ENCODE results near the gene ABHD5.

ABHD5 gene

GRCh38 chr3:43726521-43726920 lies 35.8 kb downstream of the ABHD5 start:
- no peak for DNase-seq

GRCh38 chr3:43727930-43728329 lies 37.2 kb downstream of the ABHD5 start:
- DNase-seq, result no peak

- DNase-seq, result no peak
These were observed 37.7 kb downstream of the ABHD5 start for GRCh38 chr3:43728476-43728875.

GRCh38 chr3:43728947-43729346 lies 38.2 kb downstream of the ABHD5 start:
- no peak for DNase-seq

GRCh38 chr3:43729707-43730414 lies 39.1 kb downstream of the ABHD5 start:
- DNase-seq, result no peak

GRCh38 chr3:43732747-43733425 lies 42.1 kb downstream of the ABHD5 start:
- no peak for DNase-seq

DNA sequence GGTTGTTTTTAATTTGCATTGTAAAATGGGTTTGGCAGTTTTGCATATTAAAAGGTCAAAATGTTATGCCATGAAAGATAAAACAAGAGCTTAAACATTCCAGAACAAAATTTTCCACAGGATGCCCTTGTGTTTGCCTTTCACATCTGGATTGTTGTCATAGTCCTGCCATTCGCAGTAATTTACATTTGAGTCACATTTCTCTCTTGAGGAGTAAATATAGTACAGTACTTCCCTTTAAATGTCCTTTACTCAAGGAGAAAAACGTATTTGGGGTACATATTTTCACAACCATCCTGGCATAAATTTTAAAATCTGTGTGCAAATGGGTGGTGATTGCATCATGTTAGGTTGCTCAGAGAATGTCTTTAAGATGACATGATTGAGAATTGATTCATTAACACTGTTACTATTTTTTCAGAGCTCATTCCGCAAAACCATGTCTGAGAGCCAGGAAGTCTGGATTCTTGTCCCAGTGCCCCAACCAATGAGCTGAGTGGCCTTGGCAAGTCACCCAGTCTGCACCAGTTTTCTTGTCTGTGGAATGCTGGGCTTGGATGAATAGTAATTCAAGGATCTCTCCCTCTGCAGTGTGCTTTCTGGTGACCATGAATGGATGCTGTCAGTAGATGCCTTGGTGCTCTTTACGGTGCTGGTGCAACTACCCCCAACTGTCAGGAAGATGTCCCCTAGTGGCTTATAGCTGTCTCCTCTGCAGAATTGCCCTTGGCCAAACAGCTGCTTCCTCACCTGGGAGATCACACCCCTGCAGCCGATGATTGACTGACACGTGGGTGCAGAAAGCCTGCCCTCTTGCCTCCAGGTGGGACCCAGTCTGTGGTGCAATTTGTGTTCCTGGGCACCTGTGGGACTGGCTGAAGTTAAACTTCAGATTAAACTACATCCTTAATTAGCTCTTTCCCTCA lies 43.0 kb downstream of the ABHD5 start:
- no peak for DNase-seq

GRCh38 chr3:43734685-43735084 lies 43.9 kb downstream of the ABHD5 start:
- DNase-seq, result no peak

GRCh38 chr3:43735618-43736017 lies 44.9 kb downstream of the ABHD5 start:
- DNase-seq, result no peak

DNA sequence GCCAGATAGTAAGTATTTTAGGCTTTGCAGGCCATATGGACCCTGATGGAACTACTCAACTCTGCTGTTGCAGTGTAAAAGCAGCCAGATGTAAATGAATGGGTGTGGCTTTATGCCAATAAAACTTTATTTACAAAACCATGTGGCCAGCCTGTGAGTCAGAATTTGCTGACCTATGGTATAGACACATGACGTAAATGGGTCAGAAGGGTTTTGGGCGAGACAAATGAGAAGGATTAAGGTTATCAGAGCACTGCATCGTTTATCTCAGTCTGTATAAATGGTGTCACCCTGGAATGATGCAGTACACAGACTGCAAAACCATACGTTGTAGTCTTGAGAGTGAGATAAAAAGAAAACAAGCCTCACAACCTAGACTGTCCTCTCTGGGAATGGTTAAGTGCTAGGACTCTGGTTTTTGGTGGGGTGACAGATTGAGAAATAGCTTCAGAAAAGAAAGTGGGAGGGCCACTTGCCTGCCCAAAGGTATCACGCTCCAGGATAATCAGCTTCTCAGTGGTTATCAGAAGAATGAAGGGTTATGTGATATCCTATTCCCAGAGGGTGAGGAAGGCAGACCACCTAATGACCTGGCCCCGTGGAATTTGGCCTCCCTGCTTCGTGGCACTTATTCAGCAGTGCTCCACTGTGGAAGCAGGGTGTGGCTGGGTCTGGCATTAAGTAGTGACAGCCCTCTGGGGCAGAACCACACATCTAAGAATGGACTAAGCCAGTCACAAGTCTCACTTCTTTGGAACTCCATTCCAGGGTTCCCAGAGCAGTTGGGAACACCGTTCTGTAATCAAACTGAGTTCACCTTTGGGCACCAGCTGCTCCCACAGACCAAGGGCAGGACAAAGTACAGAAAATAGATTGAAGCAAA lies 46.1 kb downstream of the ABHD5 start:
- no peak for DNase-seq

DNA sequence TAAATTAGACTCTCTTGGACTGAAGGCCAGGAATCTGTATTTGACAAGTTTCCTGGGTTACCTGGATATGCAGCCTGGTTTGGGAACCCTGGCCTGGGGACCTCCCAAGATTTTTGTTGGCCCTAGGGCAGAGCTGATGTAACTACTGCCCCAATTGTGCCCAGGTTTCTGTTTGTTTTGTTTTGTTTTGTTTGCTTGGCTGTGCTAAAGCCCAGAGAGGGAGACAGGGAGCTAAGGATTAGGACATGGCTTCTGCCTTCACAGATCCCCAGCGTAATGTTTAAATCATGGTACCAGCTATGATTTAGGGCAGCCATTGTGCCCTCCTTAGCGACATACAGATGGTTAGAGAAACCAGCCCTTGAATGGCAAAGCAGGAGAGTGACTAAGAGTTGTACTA lies 47.6 kb downstream of the ABHD5 start:
- no peak for DNase-seq

- no peak for DNase-seq
These were observed 52.2 kb downstream of the ABHD5 start for GRCh38 chr3:43742920-43743319.

GRCh38 chr3:43747641-43748040 lies 56.9 kb downstream of the ABHD5 start:
- no peak for DNase-seq

DNA sequence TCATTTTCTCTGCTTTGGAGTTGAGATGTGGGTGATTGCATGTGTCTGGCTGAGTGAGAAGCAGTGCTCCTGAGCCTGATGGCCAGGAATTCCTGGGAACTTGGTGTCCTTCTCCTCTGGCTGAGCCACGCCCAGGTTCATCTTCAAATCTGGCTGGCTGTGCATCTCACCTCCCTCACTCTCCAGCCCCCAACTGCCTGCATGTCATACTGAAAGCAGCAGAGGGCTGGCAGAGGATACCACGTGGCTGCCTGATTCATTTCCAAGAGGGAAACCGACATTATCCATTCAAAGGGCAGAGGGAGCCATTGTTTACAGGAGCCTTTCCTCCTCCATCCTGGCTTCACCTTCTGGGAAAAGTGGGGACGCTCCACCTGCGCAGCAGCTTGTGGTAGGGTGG lies 57.4 kb downstream of the ABHD5 start:
- DNase-seq, result no peak

DNA sequence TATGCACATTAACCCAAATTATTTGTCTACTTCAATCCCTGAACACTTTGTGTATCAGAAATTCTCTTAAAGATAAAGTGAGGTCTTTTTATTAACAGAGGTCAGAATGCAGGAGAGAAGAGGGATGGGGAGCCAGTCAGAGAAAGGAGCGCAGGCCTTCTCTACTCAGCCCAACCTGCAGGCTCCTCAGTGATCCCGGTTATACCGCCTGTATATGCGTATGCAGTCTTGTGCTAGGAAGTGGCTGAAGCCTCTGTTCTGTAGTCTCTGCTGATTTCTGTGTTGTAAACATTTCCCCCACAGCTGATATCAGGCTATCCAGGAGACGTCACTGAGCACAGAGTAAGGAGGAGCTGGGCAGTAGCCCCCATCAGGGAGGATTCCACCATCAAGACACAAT lies 57.9 kb downstream of the ABHD5 start:
- no peak for DNase-seq

- DNase-seq, result no peak
These were observed 62.2 kb downstream of the ABHD5 start for GRCh38 chr3:43752905-43753304.

- DNase-seq, result no peak
These were observed 63.3 kb downstream of the ABHD5 start for GRCh38 chr3:43753741-43754715.

GRCh38 chr3:43755516-43756200 lies 64.9 kb downstream of the ABHD5 start:
- DNase-seq, result no peak

DNA sequence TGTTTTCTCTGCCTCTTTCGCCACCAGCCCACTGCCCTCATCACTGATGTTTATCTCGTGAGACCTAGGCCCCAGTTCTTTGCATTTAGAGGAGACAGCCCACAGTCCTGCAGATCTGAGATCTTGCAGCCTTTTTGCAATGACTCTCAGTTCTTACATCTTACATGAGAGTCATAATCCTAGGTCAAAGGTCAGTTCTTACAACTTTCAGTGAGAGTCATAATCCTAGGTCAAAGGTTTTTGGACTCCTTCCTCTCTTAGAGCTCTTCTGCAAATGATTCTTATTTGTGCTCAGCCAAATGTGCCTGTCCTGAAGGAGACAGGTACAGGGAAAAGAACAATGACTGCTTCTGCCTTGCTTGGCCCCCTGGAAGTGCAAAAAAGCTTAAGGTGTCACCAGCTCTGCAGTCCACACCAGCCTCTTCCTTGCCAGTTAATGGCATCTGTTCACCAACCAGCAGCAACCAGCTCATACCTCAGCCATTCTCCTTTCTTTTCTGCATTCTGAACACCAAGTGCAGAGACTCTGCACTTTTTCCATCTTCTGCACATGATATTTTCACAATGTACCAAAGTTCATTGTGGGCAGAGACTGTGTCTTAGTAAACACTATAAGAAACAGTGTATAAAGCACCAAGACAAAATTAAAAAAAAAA lies 67.1 kb downstream of the ABHD5 start:
- no peak for DNase-seq

DNA sequence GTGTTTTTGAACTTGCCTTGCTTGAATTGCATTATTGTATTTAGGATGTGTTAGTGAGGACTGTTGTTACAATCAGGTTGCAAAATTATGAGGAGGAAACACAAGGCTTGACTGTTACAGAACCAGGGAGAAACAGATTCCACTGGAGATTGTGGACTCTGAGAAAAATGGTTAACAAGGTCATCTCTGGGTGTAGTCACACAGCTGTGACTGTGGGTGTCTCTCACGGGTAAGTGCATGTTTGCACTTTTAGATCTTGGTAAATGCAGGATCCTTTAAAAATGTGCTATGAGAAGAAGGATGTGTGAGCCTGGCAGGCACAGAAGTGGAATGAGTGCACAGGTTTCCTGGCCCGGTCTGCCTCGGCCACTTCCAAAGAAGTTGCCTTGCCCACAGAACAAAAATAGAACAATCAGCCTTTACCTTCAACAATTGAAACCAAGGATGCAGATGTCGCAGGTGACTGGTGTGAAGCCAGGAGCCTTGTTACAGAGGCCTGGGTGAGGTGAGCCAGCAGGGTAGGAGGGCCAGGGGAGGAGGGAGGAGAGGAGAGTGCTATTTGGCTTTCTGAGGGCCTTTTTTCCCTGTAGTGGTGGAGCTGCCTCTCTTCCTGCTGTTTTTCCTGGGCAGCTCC lies 68.0 kb downstream of the ABHD5 start:
- DNase-seq, result no peak

Measured in NCI-H187 treated with DMSO at 0.1 percent for 48 hours (cell line).